Measurements from ENCODE around the gene ATRNL1.

GRCh38 chr10:115981081-115981480 lies 887.9 kb downstream of the ATRNL1 start:
- no peak for TF ChIP-seq CTCF (IDR thresholded peaks at IDR 0.05)
- TF ChIP-seq EZH2 (IDR thresholded peaks at IDR 0.05): no peak
- no peak for TF ChIP-seq EZH2phosphoT487 (IDR thresholded peaks at IDR 0.05)
